Measurements from ENCODE around the gene BCAS3. TPM values are rescaled to one million over a fixed set of nuclear protein-coding genes. Genes with fewer than 3 reads are reported as not detected.

The BCAS3 gene
- total and polyA plus RNA-seq, 10 donors = 3.7 to 56.0 (median 42.3) TPM

GRCh38 chr17:60832631-60833030 lies 155.0 kb downstream of the BCAS3 start:
- Histone ChIP-seq H3K27ac (no peak overlapping the region), H3K4me1 (no peaks in the 10 kb centered on the region), H3K36me3 (no peaks in the 10 kb centered on the region), H3K4me3 (no peak overlapping the region), H3K27me3 (replicated peaks in 1 of 7) (no peaks in the 10 kb centered on the region), H3K9me3 (no peaks in the 10 kb centered on the region)
- intact Hi-C loops (cut with DNase I; ENCODE audit: low total_unique reads) = no loop called here
- TF ChIP-seq POLR2A (IDR thresholded peaks at IDR 0.05) = no peak
- no peak for TF ChIP-seq POLR2AphosphoS5 (IDR thresholded peaks at IDR 0.05)
- TF ChIP-seq, protein P1, sequence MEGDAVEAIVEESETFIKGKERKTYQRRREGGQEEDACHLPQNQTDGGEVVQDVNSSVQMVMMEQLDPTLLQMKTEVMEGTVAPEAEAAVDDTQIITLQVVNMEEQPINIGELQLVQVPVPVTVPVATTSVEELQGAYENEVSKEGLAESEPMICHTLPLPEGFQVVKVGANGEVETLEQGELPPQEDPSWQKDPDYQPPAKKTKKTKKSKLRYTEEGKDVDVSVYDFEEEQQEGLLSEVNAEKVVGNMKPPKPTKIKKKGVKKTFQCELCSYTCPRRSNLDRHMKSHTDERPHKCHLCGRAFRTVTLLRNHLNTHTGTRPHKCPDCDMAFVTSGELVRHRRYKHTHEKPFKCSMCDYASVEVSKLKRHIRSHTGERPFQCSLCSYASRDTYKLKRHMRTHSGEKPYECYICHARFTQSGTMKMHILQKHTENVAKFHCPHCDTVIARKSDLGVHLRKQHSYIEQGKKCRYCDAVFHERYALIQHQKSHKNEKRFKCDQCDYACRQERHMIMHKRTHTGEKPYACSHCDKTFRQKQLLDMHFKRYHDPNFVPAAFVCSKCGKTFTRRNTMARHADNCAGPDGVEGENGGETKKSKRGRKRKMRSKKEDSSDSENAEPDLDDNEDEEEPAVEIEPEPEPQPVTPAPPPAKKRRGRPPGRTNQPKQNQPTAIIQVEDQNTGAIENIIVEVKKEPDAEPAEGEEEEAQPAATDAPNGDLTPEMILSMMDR (IDR thresholded peaks at IDR 0.05 in 8 of 11, conservative IDR thresholded peaks at IDR 0.05 in 3 of 11) = no peak
- no peak for DNase-seq

DNA sequence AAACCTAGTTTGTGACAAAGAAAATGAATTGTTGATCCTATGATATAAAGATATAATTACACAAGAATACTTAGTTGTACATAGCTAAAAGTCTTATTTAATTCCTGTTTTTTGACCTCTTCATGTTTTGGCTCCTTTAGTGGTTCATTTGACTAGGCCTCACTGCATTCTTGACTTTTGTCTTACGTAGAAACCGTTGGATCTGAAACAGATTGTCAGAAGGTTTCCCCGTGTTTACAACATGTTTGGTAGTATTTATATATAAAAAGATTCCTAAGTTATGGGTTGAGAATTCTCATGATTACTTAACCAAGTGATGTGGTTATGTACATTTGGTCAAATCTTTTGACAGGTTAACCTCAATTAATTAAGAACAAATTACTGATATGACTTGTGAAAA lies 162.8 kb downstream of the BCAS3 start:
- Histone ChIP-seq H3K9me3 (no peaks in the 10 kb centered on the region), H3K27me3 (replicated peaks in 1 of 7) (no peaks in the 10 kb centered on the region), H3K4me3 (no peak overlapping the region), H3K4me1 (no peaks in the 10 kb centered on the region), H3K27ac (no peak overlapping the region), H3K36me3 (no peaks in the 10 kb centered on the region)
- intact Hi-C loops (cut with DNase I; ENCODE audit: low total_unique reads) = no loop called here
- WGBS, 5 donors = 89 to 91% (median 91%) methylated on average over 3 of the region's 3 CpGs
- TF ChIP-seq, protein P1 (IDR thresholded peaks at IDR 0.05 in 8 of 11, conservative IDR thresholded peaks at IDR 0.05 in 3 of 11) = no peak
- TF ChIP-seq POLR2A (IDR thresholded peaks at IDR 0.05) (no peak), POLR2AphosphoS5 (IDR thresholded peaks at IDR 0.05) (no peak)
- no peak for DNase-seq

- Histone ChIP-seq H3K4me3 (no peak overlapping the region), H3K4me1 (no peaks in the 10 kb centered on the region), H3K27me3 (replicated peaks in 1 of 7) (no peaks in the 10 kb centered on the region), H3K9me3 (no peaks in the 10 kb centered on the region), H3K36me3 (no peaks in the 10 kb centered on the region), H3K27ac (no peak overlapping the region)
- intact Hi-C loops (cut with DNase I; ENCODE audit: low total_unique reads) = no loop called here
- DNase-seq = no peak
- 89 to 97% (median 95%) methylated on average over 6 of the region's 6 CpGs for WGBS, 5 donors
- TF ChIP-seq POLR2A (IDR thresholded peaks at IDR 0.05) (no peak), POLR2AphosphoS5 (IDR thresholded peaks at IDR 0.05) (no peak)
- TF ChIP-seq, protein P1 (IDR thresholded peaks at IDR 0.05 in 8 of 11, conservative IDR thresholded peaks at IDR 0.05 in 3 of 11) = no peak
Measured at GRCh38 chr17:60845012-60845411, 167.4 kb downstream of the BCAS3 start.

DNA sequence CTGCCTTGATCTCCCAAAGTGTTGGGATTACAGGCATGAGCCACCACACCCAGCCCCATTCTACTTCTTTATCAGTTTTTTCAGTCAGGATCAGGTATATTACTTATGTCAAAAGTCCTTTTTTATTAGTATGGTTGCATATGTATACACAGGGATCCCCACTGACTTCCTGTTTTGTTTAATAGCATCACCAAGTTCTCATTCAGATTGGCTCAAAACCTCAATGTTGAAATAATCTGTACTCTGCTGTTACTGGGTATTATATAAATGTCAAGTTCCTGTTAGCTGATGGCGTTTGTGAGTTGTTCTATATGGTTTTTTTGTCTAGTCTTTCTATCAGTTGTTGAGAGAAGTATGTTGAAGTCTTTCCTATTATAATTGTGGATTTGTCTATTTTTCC lies 168.5 kb downstream of the BCAS3 start:
- H3K27me3 ChIP-seq (replicated peaks in 1 of 7) = no peaks in the 10 kb centered on the region
- no peaks in the 10 kb centered on the region for H3K36me3 ChIP-seq
- H3K9me3 ChIP-seq = no peaks in the 10 kb centered on the region
- intact Hi-C loops (cut with DNase I; ENCODE audit: low total_unique reads) = no loop called here
- no peak for DNase-seq
- TF ChIP-seq POLR2AphosphoS5 (IDR thresholded peaks at IDR 0.05) = no peak
- TF ChIP-seq POLR2A (IDR thresholded peaks at IDR 0.05) = no peak
- TF ChIP-seq, protein P1 (IDR thresholded peaks at IDR 0.05 in 8 of 11, conservative IDR thresholded peaks at IDR 0.05 in 3 of 11) = no peak
- no peak overlapping the region for H3K27ac ChIP-seq
- 57 to 79% (median 65%) methylated on average over 1 of the region's 1 CpG for WGBS, 5 donors
- H3K4me3 ChIP-seq = no peak overlapping the region
- no peaks in the 10 kb centered on the region for H3K4me1 ChIP-seq

All from spleen (tissue), 11 donors.